GM18526 (cell line): ENCODE data around the gene ITPR3.

ENCODE experiments used
- POLR2A ChIP-seq: IDR thresholded peaks from 3 replicates; pipeline ENCODE4 v1.6.1; 2011; ENCODE audit not compliant: insufficient read length; ENCODE audit errors: extremely low read depth

ITPR3 gene

DNA sequence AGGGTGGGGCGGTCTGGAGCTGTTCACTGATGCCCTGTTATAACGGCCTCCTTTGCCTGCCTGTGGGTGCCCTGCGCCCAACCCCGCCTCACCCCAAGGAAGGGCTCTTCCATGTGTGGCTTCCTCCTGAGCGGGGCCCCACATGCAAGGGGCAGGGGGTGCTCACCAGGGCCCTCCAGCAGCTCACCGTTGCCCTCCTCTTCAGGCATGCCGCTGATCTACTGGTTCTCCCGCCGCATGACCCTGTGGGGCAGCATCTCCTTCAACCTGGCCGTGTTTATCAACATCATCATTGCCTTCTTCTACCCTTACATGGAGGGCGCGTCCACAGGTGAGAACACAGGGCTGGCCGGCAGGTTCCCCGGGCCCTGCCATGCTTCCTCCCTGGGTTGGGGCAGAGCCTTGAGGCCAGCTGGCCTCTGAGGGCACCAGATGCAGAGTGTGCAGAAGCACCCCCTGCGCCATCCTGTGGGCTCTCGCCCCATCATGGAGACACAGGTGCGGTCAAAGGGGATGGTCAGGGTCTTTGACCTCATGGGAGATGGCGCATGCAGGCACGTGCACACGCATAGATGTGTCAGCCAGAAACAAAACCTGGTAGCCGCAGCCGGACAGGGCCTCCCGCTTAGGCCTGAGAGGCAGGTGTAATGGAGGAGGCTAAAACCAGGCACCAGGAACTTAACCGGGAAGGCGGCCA, 67.5 kb downstream of the ITPR3 start:
- TF ChIP-seq POLR2A: no peak

DNA sequence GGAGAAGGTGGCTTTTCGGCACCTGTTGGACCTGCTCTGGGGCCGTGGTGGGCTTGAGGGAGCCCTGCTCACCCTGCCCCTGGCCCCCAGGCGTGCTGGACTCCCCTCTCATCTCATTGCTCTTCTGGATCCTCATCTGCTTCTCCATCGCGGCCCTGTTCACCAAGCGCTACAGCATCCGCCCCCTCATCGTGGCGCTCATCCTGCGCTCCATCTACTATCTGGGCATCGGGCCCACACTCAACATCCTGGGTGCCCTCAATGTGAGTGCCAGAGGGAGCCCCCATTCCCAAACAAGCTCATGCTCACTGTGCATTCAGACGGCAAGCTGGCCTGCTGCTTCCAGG, 68.0 kb downstream of the ITPR3 start:
- no peak for TF ChIP-seq POLR2A

DNA sequence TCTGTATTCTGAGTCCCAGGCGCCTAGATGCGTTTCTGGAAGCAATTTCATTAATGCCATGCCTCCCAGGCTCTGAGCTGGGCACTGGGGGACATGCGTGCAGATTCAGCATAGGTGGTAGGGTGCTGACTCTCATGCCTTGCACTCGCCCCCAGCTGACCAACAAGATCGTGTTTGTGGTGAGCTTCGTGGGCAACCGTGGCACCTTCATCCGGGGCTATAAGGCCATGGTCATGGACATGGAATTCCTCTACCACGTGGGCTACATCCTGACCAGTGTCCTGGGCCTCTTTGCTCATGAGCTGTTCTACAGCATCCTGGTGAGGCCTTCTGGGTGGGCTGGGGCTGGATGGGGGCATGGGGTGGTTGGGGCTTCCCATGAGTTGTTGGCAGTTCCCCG, 68.8 kb downstream of the ITPR3 start:
- no peak for TF ChIP-seq POLR2A

DNA sequence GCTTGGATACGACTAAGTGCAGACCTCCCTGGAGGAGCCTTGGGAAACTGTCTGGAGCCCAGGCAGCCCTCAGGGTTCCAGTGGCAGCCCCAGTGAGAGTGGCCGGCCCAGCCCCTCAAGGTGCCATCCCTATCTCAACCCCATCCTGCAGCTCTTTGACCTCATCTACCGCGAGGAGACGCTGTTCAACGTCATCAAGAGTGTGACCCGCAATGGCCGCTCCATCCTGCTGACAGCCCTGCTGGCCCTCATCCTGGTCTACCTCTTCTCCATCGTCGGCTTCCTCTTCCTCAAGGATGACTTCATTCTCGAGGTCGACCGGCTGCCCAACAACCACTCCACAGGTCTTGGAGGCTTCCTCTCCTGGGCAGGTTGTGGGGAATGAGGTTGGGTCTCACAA, 69.6 kb downstream of the ITPR3 start:
- TF ChIP-seq POLR2A: no peak

DNA sequence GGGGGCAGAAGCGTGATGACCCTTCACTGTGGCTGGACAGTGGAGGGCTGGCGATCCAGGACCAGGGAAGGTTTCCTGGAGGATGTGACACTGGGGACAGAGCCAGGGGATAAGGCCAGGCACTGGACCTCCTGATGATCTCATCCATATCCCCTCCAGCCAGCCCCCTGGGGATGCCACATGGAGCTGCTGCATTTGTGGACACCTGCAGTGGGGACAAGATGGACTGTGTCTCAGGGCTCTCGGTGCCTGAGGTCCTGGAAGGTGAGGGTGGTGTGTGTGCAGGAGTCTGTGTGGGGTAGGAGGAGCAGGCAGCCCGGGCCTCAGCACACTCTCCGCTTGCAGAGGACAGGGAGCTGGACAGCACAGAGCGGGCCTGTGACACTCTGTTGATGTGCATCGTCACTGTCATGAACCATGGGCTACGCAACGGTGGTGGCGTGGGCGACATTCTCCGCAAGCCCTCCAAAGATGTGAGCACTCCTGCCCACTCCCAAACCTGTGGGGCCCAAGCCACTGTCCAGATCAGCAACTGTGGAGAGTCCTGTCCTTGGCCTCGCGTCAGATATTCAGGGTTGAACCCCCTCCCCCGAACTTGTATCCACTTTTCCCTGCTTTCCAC, 70.4 kb downstream of the ITPR3 start:
- no peak for TF ChIP-seq POLR2A

DNA sequence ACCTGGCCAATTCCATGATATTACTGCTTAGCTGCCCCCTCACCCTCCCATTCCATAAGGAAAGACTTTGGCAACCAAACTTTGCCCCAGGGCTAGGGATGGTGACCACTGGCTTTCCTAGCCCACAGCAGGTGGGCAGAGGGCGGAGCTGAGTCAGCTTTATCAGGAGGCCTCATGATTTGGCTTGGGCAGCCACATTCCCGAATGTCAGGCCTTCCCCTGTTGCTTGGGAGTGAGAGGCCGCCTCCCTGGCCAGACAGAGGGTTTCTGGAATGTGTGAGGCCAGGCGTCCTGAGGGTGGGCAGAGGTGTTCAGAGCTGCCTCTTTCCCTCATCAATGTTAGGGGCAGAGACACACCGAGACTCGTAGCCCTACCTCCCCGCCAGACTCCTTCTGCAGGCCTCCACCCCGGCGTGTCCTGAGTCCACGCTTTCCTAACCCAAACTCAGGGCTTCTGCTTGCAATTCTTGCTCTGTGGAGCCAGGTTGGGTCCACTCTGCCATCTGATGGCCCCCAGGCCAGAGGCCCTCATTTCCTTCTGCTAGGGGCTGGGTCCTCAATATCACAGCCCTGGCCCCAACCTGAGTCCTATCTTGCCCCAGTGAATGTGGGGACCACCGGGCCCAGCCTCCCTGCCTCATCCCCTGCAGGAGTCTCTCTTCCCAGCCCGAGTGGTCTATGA, 71.1 kb downstream of the ITPR3 start:
- no peak for TF ChIP-seq POLR2A

DNA sequence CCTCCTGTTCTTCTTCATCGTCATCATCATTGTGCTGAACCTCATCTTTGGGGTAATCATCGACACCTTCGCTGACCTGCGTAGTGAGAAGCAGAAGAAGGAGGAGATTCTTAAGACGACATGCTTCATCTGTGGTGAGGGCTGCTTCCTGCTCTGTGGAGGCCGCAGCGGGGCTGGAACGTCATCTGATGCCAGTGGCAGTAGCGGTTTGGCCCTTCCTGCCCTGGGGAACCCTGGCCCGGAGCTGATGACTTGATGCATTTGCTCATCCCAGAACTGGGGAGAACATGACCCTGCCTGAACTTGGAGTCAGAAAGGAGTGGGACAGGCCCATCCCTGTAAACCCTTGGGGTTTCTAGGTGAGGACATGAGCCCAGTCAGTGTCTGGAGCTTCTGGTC, 71.6 kb downstream of the ITPR3 start:
- TF ChIP-seq POLR2A: no peak

DNA sequence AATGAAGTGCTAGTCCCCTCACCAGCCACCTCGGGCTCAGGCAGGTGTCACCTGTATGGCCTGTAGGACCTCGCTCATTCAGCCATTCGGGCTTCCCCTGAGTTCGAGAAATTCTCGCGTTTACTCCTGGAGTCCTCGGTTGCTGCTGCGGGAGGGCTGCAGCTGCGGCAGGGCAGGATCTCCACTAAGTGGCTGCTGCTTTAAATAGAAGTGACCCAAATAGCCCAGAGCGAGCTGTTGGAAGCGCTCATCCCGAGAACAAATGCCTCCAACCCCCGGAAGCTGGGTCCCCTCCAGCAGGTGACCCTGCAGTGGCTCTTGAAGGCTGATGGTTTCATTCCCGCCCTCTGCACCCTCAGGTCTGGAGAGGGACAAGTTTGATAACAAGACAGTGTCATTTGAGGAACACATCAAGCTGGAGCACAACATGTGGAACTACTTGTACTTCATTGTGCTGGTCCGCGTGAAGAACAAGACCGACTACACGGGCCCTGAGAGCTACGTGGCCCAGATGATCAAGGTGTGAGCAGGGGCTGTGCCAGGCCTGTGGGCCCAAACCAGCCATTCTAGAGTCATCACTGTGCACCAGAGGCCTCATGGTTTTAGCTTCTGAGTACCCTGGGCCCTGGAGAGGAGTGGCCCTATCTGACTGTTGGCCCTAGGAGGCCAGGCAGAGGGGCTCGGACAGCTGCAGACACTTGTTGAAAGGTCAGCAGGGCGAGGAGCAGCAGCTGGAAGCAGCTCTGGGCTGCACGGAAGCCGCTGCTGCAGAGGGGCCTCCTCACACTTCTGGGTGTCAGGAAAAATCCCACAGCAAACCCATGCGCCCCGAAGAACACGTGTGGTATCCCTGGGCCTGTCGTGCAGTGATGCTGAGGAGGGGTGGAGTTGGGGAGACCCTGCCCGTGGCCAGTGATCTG, 72.3 kb downstream of the ITPR3 start:
- TF ChIP-seq POLR2A: no peak

DNA sequence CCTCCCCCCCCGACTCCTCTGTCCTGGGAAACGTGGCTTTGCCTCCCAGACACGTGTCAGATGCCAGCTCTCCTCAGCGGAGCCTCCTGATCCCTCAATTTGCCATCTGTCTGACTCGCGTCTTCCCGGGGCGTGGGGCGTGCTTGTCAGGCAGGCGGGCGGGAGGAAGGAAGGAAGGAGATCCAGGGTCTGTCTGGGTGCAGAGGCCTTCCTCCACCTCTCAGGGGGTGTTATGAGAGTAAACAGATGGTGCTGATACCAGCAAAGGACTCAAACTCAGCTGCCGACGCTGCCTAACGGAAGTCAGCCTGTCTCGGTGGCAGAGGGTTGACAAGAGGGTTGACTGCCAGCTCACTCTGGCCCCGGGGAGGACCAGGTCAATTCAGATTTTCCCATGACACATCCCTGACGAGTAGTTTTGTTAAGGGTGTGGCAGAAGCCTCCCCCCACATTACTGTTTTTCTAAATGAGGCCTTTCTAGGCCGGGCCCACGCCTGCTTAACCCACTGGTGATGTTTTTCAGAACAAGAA, 73.3 kb downstream of the ITPR3 start:
- no peak for TF ChIP-seq POLR2A

DNA sequence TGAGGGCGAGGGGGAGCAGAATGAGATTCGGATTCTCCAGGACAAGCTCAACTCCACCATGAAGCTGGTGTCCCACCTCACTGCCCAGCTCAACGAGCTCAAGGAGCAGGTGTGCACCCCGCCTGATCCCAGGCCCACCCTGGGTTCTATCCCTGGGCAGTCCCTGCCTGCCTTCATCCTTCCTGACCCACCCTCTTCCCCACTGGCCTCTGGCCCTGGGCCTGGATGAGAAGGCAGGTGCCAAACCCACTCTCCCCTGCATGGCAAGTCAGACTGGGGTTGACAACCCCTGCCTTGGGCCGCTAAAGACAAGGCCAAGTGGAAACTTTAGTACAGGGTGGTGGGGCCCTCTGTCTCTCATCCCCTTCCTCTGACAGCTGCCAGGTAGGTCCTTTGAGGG, 73.9 kb downstream of the ITPR3 start:
- no peak for TF ChIP-seq POLR2A

DNA sequence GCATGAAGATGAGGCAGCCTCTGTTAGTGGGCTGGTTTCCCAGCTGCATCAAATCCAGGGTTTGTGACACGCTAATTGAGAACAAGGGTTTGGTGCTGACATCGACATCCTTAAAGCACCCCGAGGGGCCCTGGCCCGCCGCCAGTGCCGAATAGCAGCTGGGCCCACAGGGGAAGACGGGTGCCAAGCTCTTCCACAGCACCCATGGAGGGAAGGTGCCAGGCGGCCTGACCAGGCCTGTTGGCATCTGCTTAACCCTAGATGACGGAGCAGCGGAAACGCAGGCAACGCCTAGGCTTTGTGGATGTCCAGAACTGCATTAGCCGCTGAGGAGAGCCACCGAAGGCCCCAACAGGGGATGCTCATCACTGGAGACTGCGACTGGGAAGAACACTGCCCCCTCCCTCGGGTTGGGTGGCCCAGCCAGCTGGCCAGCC, 74.3 kb downstream of the ITPR3 start:
- TF ChIP-seq POLR2A: no peak

DNA sequence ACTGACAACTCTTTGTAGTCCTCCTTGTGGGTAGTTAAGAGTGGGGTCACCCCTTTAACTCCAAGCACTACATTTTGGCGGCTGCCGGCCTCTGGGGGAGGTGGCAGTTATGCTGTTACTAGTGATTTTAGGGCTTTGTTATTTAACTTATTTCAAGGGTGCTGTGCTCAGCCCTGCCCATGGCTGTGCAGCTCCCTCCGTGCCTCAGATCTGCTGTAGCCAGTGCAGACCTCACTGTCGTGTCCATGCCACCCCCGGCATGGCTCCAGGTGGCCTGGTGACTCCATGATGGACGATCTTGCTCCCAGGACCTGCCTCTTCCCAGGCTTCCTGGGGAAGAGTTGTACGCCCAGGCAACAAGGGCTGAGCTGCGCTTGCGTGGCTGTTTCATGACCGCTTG, 75.0 kb downstream of the ITPR3 start:
- no peak for TF ChIP-seq POLR2A

DNA sequence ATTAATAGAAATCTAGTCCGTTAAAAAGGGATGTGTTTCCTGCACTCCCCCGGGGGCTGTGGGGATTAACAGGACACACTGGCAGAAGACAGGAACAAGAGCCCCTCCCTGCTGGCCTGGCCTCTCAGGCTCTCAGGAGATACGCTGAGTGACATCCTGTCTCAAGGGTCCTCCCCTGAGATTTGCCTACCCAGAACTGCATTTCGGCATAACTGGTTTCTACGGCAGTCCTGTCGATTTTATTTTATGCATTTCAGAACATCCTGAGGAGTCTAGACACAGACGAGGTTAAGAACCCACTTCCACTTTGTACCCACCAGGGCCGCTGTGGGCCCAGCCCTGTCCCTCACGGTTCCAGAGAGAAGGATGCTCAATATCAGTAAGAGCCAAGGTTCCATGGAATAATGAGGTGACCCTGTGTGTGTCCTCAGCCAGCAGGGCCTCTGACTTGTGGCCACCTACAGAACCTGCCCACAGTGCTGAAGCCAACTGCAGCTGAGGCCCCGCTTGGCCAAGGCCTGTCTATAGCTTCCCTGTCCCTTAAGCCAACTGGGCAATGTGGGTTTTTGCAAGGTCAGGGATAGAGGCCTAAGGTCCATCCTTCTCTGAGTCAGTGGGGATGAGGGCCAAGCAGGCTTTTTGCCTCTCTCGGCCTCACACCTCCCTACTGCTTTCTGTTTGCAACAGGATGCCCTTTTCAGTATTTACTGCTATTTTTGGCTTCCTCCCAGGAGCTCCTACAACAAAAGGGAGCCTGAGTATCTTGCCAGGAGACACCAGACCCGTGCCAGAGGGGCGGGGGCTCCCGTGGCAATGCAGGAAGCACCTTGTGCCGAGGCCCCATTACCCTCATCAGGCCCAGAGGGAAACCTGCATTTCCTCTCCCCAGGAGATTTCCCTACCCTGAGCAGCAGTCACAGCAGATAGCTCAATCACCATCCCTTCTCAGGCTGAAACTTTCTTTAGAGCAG, 75.7 kb downstream of the ITPR3 start:
- no peak for TF ChIP-seq POLR2A

DNA sequence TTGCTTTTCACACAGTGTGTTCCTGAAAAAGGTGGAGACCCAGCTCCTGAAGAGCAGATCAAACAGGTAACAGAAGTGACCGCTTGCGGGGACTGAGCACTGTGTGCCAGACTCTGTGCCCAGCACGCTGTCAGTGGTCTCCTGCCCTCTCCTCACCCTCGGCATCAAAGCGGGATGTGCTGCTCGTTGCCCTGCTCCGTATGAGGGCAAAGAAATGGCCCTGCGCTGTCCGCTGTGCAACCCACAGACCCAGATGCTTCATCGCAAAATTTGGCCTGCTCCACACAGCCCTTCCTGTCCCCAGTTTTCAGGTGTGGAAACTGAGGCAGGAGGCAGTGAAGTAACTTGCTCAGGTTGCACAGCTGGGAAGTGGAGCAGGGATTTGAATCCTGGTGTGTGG, 76.7 kb downstream of the ITPR3 start:
- no peak for TF ChIP-seq POLR2A

DNA sequence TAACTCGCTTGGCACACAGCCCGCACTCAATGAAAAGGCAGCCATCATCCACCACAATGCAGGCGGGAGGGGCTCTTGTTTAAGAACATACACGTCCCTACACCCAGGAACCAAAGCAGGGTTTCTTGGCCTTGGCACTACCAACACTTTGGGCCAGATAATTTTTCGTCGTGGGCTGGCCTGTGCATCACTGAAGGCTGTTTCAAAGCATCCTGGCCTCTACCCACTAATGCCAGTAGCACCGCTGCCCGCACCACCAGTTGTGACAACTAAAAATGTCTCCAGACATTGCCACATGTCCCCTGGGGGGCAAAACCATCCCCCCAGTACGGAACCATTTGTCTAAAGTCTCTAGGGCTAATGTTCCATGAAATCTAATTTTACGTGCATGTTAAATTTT, 77.4 kb downstream of the ITPR3 start:
- no peak for TF ChIP-seq POLR2A

DNA sequence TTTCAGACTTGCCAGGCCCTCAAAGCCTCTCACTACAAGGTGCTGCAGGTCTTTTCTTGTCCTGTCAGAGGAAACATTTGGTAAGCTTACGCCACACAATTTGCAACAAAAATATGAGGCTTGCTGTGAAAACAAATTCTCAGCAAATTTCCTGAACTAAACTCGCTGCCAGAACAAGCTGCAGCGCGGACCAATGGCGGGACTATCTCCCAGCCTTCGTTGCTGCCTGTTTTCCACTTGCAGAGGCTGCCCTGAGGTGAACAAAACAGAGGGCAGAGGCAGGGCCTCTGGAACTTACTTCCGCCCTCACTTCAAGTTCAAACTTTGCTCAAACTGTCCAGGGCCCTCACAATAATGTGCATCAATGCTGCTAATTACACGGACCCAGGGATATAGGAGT, 78.0 kb downstream of the ITPR3 start:
- TF ChIP-seq POLR2A: no peak
